Esophagus muscularis mucosa (tissue), 4 donors: ENCODE data around the gene SRD5A1. TPM values are rescaled to one million over a fixed set of nuclear protein-coding genes. Genes with fewer than 3 reads are reported as not detected.

Experiments
- DNase-seq: peaks from one replicate; pipeline ENCODE4 v3.0.0-alpha.2; 2017; ENCODE audit errors: extremely low spot score
- H3K27ac ChIP-seq, 4 donors: fragments of 200-600 bp; sonication (generic); replicated peaks in 1 of 4; 1 replicate in 3 of 4; 2 replicates in 1 of 4; pipeline ENCODE4 v1.5.1; 2016 to 2019; ENCODE audit warnings: mild to moderate bottlenecking in 1 of 4
- H3K27me3 ChIP-seq, 4 donors: fragments of 200-600 bp; sonication (generic); one replicate each; pipeline versions ENCODE4 v1.5.1 to v1.6.0; 2016 to 2019
- H3K36me3 ChIP-seq, 4 donors: fragments of 200-600 bp; sonication (generic); one replicate each; pipeline ENCODE4 v1.5.1; 2016 to 2019
- H3K4me1 ChIP-seq, 4 donors: fragments of 200-600 bp; sonication (generic); one replicate each; pipeline ENCODE4 v1.5.1; 2016 to 2019
- H3K4me3 ChIP-seq, 4 donors: fragments of 200-600 bp; sonication (generic); 1 replicate in 2 of 4; 2 replicates in 2 of 4; pipeline ENCODE4 v1.5.1; 2016 to 2019; ENCODE audit warnings: mild to moderate bottlenecking in 4 of 4, moderate library complexity in 1 of 4
- H3K9me3 ChIP-seq, 4 donors: fragments of 200-600 bp; sonication (generic); 1 replicate in 3 of 4; 2 replicates in 1 of 4; pipeline ENCODE4 v1.5.1; 2016 to 2019
- CTCF ChIP-seq, 3 experiments: fragments of 200-600 bp in 2 of 3; fragments of 450-650 bp in 1 of 3; sonication (generic) in 2 of 3; IDR thresholded peaks; one replicate each; pipeline ENCODE4 v1.5.1; 2017 to 2019; ENCODE audit warnings: antibody characterized with exemption in 3 of 3, mild to moderate bottlenecking in 2 of 3, moderate library complexity in 1 of 3
- EP300 ChIP-seq: sonication (generic); formaldehyde crosslinking; IDR thresholded peaks from one replicate; pipeline ENCODE4 v1.6.1; 2017; ENCODE audit warnings: antibody characterized with exemption
- POLR2A ChIP-seq: fragments of 450-650 bp; IDR thresholded peaks from one replicate; pipeline ENCODE4 v1.6.1; 2017; ENCODE audit warnings: antibody characterized with exemption, moderate library complexity, mild to moderate bottlenecking, low read depth
- POLR2AphosphoS5 ChIP-seq, 2 donors: sonication (generic); formaldehyde crosslinking; IDR thresholded peaks; one replicate each; pipeline ENCODE4 v1.6.1; 2017; ENCODE audit warnings: antibody characterized with exemption in 2 of 2
- WGBS: methylation state at CpG from one replicate; pipeline ENCODE4 v1.1.5; 2018; 5-methylcytosine and 5-hydroxymethylcytosine counted together
- intact Hi-C: fragments of 100-400 bp; cut with DNase I; formaldehyde crosslinking; loops from one replicate; pipeline ENCODE4 v1.15.1; 2023
- total RNA-seq, 4 donors: library from RNA; depleted of rRNA; stranded (reverse); fragments of >200 nt; gene quantifications; one replicate each; pipeline versions ENCODE4 v1.1.0 to v1.2.1, GENCODE V29; 2016

SRD5A1 gene
- total RNA-seq, 4 donors from 2014 or later, result 2.2 to 10.3 (median 4.6) TPM

GRCh38 chr5:6586647-6587042 lies 46.6 kb upstream of the SRD5A1 start:
- TF ChIP-seq EP300, result no peak
- no peak for TF ChIP-seq POLR2A
- no peak for TF ChIP-seq POLR2AphosphoS5 (IDR thresholded peaks at IDR 0.05)
- no peak for TF ChIP-seq CTCF (IDR thresholded peaks at IDR 0.05)
- no peak overlapping the region for H3K4me3 ChIP-seq
- peaks cover 8 to 14% (median 13%) of the 10 kb centered on the region in 4 donors for H3K4me1 ChIP-seq
- H3K36me3 ChIP-seq, result no peaks in the 10 kb centered on the region
- H3K9me3 ChIP-seq, result no peaks in the 10 kb centered on the region
- H3K27ac ChIP-seq, result no peak overlapping the region
- 93% methylated on average over 5 of the region's 5 CpGs for WGBS
- DNase-seq, result no peak
- H3K27me3 ChIP-seq, result peaks cover 0 to 13% (median 0%) of the 10 kb centered on the region in 4 donors
- intact Hi-C loops, result no loop called here

- Histone ChIP-seq H3K4me3 (no peak overlapping the region), H3K27ac (no peak overlapping the region), H3K4me1 (peaks cover 8 to 14% (median 13%) of the 10 kb centered on the region in 4 donors), H3K9me3 (no peaks in the 10 kb centered on the region), H3K36me3 (no peaks in the 10 kb centered on the region), H3K27me3 (peaks cover 0 to 13% (median 0%) of the 10 kb centered on the region in 4 donors)
- DNase-seq, result no peak
- WGBS, result 91% methylated on average over 9 of the region's 9 CpGs
- TF ChIP-seq POLR2A, result no peak
- TF ChIP-seq CTCF (IDR thresholded peaks at IDR 0.05), result no peak
- no peak for TF ChIP-seq EP300
- intact Hi-C loops, result no loop called here
Measured at GRCh38 chr5:6587171-6587570, 46.1 kb upstream of the SRD5A1 start.

GRCh38 chr5:6590581-6590980 lies 42.7 kb upstream of the SRD5A1 start:
- TF ChIP-seq POLR2AphosphoS5 (IDR thresholded peaks at IDR 0.05), result no peak
- no peak for TF ChIP-seq EP300
- TF ChIP-seq POLR2A, result no peak
- no peak for TF ChIP-seq CTCF (IDR thresholded peaks at IDR 0.05)
- DNase-seq, result no peak
- WGBS, result 75% methylated on average over 2 of the region's 2 CpGs

GRCh38 chr5:6591671-6592288 lies 41.5 kb upstream of the SRD5A1 start:
- TF ChIP-seq POLR2A (no peak), EP300 (no peak), CTCF (IDR thresholded peaks at IDR 0.05) (no peak)
- DNase-seq, result no peak
- 91% methylated on average over 12 of the region's 12 CpGs for whole genome bisulfite sequencing
- H3K27ac ChIP-seq, result no peak overlapping the region
- no peak overlapping the region for H3K4me3 ChIP-seq
- H3K4me1 ChIP-seq, result no peaks in the 10 kb centered on the region
- intact Hi-C loops, result no loop called here
- H3K27me3 ChIP-seq, result no peaks in the 10 kb centered on the region
- H3K9me3 ChIP-seq, result no peaks in the 10 kb centered on the region
- H3K36me3 ChIP-seq, result peaks cover under 1 to 10% (median 7%) of the 10 kb centered on the region in 4 donors

More at GRCh38 chr5:6590581-6590980, 42.7 kb upstream of the SRD5A1 start:
- Histone ChIP-seq H3K27ac (no peak overlapping the region), H3K4me1 (no peaks in the 10 kb centered on the region), H3K9me3 (no peaks in the 10 kb centered on the region), H3K27me3 (no peaks in the 10 kb centered on the region), H3K36me3 (no peaks in the 10 kb centered on the region), H3K4me3 (no peak overlapping the region)
- intact Hi-C loops, result no loop called here

GRCh38 chr5:6592601-6593000 lies 40.6 kb upstream of the SRD5A1 start:
- no peak overlapping the region for H3K4me3 ChIP-seq
- intact Hi-C loops, result no loop called here

More at GRCh38 chr5:6592601-6593000, 40.6 kb upstream of the SRD5A1 start:
- 66% methylated on average over 3 of the region's 3 CpGs for WGBS
- Histone ChIP-seq H3K27me3 (no peaks in the 10 kb centered on the region), H3K36me3 (peaks cover 4 to 18% (median 12%) of the 10 kb centered on the region in 4 donors), H3K9me3 (no peaks in the 10 kb centered on the region), H3K4me1 (peaks cover 0 to 4% (median 2%) of the 10 kb centered on the region in 4 donors), H3K27ac (no peak overlapping the region)
- DNase-seq, result no peak
- TF ChIP-seq POLR2A, result no peak
